Measurements from ENCODE around the gene POLR3H. TPM values are rescaled to one million over a fixed set of nuclear protein-coding genes. Genes with fewer than 3 reads are reported as not detected.

Gene POLR3H
- total RNA-seq, 1 donor from 2014 or later = 54.0 TPM

DNA sequence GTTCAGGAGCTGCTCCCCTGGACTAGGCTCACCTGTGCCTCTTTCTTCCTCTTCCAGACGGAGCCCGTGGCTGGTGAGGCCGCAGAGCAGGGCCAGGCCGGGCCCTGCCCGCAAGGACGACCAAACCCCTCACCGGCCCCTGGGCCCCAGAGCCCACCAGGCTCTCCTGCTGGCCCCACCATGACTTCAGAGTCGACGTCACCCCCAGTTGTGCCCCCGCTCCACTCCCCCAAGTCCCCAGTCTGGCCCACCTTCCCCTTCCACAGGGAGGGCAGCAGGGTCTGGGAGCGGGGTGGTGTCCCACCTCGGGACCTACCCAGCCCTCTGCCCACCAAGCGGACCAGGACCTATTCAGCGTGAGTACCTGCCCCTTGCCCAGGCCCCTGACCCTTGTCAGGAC lies 27.5 kb upstream of the POLR3H start:
- Mint-ChIP-seq H3K9me3 (no peaks in the 10 kb centered on the region), H3K36me3 (ENCODE audit: low read depth) (peaks cover 2% of the 10 kb centered on the region), H3K27me3 (ENCODE audit: low read depth) (no peaks in the 10 kb centered on the region), H3K4me1 (peaks cover 15% of the 10 kb centered on the region), H3K27ac (ENCODE audit: unreplicated experiment) (no peak overlapping the region), H3K4me3 (no peak overlapping the region)
- TF ChIP-seq, protein P1, sequence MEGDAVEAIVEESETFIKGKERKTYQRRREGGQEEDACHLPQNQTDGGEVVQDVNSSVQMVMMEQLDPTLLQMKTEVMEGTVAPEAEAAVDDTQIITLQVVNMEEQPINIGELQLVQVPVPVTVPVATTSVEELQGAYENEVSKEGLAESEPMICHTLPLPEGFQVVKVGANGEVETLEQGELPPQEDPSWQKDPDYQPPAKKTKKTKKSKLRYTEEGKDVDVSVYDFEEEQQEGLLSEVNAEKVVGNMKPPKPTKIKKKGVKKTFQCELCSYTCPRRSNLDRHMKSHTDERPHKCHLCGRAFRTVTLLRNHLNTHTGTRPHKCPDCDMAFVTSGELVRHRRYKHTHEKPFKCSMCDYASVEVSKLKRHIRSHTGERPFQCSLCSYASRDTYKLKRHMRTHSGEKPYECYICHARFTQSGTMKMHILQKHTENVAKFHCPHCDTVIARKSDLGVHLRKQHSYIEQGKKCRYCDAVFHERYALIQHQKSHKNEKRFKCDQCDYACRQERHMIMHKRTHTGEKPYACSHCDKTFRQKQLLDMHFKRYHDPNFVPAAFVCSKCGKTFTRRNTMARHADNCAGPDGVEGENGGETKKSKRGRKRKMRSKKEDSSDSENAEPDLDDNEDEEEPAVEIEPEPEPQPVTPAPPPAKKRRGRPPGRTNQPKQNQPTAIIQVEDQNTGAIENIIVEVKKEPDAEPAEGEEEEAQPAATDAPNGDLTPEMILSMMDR (conservative IDR thresholded peaks at IDR 0.05) = no peak
- DNase-seq (ENCODE audit: low read depth, low spot score) = no peak

DNA sequence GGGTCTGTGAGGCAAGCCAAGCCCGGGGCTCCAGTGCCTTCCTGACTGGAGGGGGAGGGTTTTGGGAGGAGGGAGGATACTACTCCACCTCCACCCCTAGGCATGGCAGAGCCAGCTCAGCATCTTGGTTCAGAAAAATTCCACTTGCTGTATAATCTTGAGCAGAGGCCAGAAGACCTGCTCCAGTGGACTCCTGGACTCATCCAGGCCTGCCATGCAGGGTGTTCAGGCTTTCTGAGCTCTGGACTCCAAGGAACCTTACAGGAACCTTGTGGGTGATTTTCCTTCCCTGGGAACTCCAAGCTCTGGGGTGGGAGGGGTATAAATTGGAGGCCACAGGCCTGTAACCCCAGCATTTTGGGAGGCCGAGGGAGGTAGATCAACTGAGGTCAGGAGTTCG lies 26.0 kb upstream of the POLR3H start:
- Mint-ChIP-seq H3K27me3 (ENCODE audit: low read depth) (no peaks in the 10 kb centered on the region), H3K27ac (ENCODE audit: unreplicated experiment) (no peak overlapping the region), H3K4me1 (peaks cover 17% of the 10 kb centered on the region), H3K36me3 (ENCODE audit: low read depth) (no peaks in the 10 kb centered on the region), H3K9me3 (no peaks in the 10 kb centered on the region), H3K4me3 (no peak overlapping the region)
- TF ChIP-seq, protein P1 (conservative IDR thresholded peaks at IDR 0.05) = no peak
- no peak for DNase-seq (ENCODE audit: low read depth, low spot score)

DNA sequence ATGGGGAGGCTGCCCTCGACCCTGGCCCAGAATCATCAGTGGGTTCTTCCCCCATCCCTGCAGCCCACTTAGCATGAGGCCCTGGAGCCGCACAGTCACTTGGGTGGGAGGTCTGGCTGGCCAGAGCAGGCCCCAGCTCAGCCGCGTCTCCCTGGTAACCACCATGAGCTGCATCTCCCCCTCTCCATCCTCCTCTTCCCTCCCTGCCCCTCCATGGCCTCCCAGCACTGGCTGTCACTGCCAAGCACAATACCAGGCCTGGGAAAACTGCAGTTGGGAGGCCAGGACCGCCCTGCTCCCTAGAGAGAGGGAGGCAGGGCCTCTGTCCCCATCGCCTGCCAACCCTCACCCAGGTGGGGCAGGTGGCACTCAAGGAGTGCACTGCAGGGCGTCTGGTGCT lies 24.5 kb upstream of the POLR3H start:
- Mint-ChIP-seq H3K36me3 (ENCODE audit: low read depth) (no peaks in the 10 kb centered on the region), H3K27ac (ENCODE audit: unreplicated experiment) (no peak overlapping the region), H3K4me1 (peaks cover 17% of the 10 kb centered on the region), H3K27me3 (ENCODE audit: low read depth) (no peaks in the 10 kb centered on the region), H3K4me3 (no peak overlapping the region), H3K9me3 (no peaks in the 10 kb centered on the region)
- TF ChIP-seq, protein P1 (conservative IDR thresholded peaks at IDR 0.05) = no peak
- no peak for DNase-seq (ENCODE audit: low read depth, low spot score)

DNA sequence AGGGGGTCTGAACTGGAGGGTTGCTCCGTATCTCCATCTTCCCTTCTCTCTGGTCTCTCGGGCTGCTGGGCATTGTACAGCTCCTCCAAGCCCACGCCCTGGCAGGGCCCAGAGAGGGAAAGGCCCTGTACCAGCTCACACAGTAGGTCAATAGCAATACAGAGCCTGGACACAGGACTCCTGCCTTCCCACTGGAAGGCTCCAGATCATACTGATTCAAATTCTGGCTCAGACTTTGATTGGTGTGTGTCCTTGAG lies 23.2 kb upstream of the POLR3H start:
- Mint-ChIP-seq H3K4me1 (peaks cover 23% of the 10 kb centered on the region), H3K4me3 (no peak overlapping the region), H3K27ac (ENCODE audit: unreplicated experiment) (no peak overlapping the region), H3K9me3 (no peaks in the 10 kb centered on the region), H3K27me3 (ENCODE audit: low read depth) (no peaks in the 10 kb centered on the region), H3K36me3 (ENCODE audit: low read depth) (no peaks in the 10 kb centered on the region)
- no peak for DNase-seq (ENCODE audit: low read depth, low spot score)
- TF ChIP-seq, protein P1 (conservative IDR thresholded peaks at IDR 0.05) = no peak

DNA sequence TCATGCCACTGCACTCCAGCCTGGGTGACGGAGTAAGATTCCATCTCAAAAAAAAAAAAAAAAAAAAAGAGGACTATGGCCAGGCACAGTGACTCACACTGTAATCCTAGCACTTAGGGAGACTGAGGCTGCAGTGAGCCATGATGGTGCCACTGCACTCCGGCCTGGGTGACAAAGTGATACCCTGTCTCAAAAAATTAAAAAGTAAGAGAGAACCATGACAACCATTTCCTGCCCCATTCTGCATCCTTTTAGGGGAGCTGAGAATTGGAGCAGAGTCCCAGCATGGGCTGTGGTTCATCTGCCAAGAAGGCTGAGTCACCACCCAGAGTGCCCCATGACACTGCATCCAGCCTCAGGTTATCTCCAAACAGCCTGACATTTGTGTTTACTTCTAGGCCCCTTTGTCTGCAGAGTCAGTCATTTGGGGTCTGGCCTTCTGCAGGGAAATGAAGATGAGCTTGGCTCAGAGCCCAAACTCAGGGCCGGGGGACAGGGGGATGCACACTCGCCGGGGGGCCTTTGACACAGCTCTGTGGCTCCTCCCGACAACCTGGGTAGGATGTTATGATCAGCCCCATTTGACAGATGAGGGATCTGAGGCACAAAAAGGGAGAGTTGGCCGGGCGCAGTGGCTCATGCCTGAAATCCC lies 21.3 kb upstream of the POLR3H start:
- TF ChIP-seq, protein P1 (conservative IDR thresholded peaks at IDR 0.05) = no peak
- Mint-ChIP-seq H3K36me3 (ENCODE audit: low read depth) (no peaks in the 10 kb centered on the region), H3K27me3 (ENCODE audit: low read depth) (peaks cover 4% of the 10 kb centered on the region), H3K27ac (ENCODE audit: unreplicated experiment) (no peak overlapping the region), H3K4me3 (no peak overlapping the region), H3K4me1 (peaks cover 33% of the 10 kb centered on the region), H3K9me3 (no peaks in the 10 kb centered on the region)
- DNase-seq (ENCODE audit: low read depth, low spot score) = no peak

DNA sequence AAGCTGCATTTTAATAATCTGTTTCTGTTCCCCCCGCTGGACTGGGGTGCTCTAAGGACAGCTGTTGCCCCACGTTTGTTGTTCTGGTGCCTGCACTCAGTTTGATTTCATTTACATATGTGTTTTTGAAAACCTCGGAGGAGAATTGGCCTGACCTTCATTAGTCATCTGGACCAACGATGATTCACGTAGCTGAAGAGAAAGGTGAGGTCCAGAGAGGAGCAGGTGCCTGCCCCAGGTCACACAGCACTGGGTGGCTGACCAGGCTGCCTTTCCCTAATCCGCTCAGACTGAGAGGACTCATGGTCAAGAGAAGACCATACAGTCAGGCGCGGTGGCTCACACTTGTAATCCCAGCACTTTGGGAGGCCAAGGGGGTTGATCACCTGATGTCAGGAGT lies 20.3 kb upstream of the POLR3H start:
- DNase-seq (ENCODE audit: low read depth, low spot score) = no peak
- Mint-ChIP-seq H3K27ac (ENCODE audit: unreplicated experiment) (no peak overlapping the region), H3K36me3 (ENCODE audit: low read depth) (no peaks in the 10 kb centered on the region), H3K4me3 (no peak overlapping the region), H3K27me3 (ENCODE audit: low read depth) (peaks cover 4% of the 10 kb centered on the region), H3K9me3 (no peaks in the 10 kb centered on the region), H3K4me1 (peaks cover 42% of the 10 kb centered on the region)
- TF ChIP-seq, protein P1 (conservative IDR thresholded peaks at IDR 0.05) = no peak

All from neural crest cell (in vitro differentiated cells).